ENCODE data around the gene RASEF.

DNA sequence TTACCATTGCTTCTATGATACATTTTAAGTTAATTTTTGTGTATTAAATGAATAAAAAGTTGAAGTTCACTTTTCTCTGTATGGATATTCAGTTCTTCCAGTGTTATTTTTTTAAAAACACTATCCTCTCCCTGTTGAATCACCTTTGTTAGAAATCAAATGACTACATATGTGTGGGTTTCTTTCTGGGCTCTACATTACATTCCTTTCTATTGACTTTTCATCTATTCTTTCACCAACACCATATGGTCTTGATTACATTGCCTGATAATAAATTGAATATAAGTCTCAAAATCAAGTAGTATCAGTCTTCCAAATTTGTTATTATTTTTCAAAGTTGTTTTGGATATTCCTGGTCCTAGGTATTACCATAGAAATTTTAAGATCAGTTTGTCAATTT, 7.3 kb upstream of the RASEF start:
- TF ChIP-seq POLR2A (IDR thresholded peaks at IDR 0.05; ENCODE audit: low read depth, low read length), result no peak
- TF ChIP-seq POLR2AphosphoS5 (IDR thresholded peaks at IDR 0.05; ENCODE audit: low read depth, low read length), result no peak

Measured in GM12892 (cell line).